Measurements from ENCODE around the gene XPOT.

DNA sequence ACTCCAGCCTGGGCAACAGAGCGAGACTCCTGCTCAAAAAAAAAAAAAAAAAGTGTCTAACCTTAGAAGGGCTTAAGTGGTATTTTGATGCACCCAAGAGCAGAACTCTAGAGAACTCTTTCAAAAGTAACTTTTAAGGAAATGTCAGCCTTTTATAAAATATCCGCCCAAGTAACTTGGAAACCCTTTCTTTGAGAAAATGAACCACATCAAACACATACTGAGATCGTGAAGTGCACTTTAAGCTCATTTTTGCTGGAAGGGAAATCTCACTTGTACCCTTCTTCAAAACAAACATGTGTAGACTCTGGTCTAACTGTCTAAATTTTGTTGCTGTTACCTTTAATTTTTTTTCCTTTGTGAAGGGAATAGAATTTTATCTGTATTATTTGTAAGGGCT is 19.2 kb upstream of the XPOT start:
- TF ChIP-seq EZH2 (IDR thresholded peaks at IDR 0.05; ENCODE audit: borderline replicate concordance, insufficient read depth, low read depth, low read length, poor library complexity, severe bottlenecking) = no peak
- TF ChIP-seq, protein P1, sequence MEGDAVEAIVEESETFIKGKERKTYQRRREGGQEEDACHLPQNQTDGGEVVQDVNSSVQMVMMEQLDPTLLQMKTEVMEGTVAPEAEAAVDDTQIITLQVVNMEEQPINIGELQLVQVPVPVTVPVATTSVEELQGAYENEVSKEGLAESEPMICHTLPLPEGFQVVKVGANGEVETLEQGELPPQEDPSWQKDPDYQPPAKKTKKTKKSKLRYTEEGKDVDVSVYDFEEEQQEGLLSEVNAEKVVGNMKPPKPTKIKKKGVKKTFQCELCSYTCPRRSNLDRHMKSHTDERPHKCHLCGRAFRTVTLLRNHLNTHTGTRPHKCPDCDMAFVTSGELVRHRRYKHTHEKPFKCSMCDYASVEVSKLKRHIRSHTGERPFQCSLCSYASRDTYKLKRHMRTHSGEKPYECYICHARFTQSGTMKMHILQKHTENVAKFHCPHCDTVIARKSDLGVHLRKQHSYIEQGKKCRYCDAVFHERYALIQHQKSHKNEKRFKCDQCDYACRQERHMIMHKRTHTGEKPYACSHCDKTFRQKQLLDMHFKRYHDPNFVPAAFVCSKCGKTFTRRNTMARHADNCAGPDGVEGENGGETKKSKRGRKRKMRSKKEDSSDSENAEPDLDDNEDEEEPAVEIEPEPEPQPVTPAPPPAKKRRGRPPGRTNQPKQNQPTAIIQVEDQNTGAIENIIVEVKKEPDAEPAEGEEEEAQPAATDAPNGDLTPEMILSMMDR (IDR thresholded peaks at IDR 0.05) = no peak

All from B cell (primary cell).